NCI-H748 (cell line): ENCODE results near the gene SLC39A3.

Source experiments
- DNase-seq: peaks from one replicate; lab custom pipeline; 2025; ENCODE audit not compliant: unreplicated experiment; lab: John Stamatoyannopoulos, UW

Gene SLC39A3

DNA sequence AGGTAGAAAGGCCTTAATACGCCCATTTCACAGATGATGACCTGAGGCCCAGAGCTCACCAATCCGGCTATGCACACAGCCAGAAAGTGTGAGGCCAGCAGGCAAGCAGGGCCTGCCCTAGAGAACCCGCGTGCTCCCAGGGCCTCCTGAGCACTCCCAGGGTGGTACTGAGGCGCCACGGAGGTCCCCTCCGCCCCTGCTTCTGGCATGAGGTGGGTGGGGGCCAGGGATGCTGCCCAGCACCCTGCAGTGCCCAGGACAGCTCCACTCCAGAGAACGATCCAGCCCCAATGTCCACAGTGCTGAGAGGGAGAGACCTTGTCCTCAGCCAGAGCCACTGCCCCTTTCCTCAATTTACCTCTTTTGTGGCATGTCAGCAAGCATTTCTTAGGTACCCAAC is 29.4 kb upstream of the SLC39A3 start:
- DNase-seq: no peak

DNA sequence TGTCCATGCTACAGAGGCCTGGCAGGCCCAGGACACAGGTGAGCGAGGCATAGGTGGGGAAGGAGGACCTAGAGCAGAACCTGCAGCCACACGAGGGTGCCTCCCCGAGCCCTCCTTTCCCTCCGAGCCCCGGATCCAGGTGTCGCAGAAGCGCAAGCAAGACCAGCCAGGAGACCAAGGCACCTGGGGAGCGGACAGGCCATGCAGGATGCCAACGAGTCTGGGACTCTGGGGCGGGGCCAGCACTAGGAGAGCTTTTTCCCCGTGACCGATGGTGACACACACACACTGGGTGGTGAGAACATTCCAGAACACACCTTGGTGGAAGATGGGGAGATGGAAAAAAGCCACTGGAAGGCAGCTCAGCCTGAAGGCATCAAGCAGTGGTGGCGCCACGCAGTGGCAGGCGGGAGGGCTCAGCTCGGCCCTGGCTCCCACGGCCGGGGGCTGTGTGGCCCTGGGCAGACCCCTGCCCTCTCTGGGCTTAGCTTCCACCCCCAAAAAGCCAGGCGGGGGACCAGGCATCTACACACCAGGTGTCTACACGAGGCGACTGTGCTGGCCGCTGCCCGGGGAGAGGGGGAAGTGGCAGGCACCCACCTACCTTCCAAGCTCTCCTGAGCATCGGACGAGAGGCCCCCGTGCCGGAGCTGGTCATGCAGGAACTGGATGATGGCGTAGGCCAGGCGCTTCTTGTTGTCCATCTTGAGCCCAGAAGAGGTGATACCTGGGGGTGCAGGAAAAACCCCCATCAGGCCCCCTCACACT is 28.7 kb upstream of the SLC39A3 start:
- no peak for DNase-seq

DNA sequence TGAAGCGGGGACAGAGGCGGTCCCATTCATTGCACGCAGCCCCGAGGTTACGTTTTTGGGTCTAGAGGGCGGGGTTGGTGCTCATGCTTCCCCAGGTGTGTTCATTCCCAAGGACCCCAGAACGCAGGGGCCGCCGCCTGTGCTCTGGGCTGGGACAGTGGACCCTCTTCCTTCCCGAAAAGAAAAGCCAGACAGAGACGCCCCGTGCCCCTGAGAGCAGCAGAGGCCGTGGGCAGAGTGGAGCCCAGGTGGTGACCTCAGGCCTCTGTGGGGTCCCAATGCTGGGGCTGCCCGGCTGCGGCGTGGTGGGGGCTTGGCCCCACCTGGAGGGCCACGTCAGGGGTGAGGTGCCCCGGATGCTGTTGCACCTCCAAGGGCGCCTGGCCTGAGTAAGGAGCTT is 27.9 kb upstream of the SLC39A3 start:
- no peak for DNase-seq

DNA sequence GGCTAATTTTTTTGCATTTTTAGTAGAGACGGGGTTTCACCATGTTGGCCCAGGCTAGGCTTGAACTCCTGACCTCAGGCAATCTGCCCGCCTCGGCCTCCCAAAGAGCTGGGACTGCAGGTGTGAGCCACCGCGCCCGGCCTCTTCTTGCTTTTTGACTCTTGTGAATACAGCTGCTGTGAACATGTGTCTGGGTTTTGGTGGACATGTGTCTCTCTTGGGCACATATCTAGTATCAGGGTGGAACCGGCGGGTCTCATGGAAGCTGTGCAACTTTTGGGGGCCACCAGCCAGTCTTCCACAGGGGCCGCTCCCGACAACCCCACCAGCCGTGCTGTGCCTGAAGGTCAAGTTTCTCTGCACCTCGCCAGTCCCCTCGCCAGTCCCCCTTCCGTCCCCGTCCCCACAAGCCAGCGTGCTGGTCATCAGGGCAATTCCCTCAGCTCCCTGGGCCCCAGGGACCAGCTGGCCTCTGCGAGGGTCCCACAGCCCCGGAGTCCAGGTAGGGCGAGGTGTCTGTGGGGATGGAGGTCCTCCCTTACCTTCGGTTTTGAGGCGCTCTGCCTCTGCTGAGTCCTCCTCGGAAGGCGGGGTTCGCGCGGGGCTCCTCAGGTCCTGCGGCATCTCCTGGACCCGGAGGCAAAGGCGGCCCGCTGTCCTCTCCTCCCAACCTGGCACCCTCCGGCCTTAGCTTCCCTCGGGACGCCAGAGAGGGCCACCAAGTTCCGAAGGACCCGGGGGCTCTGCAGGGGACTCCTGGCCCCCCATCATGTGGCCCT is 27.0 kb upstream of the SLC39A3 start:
- DNase-seq: no peak

DNA sequence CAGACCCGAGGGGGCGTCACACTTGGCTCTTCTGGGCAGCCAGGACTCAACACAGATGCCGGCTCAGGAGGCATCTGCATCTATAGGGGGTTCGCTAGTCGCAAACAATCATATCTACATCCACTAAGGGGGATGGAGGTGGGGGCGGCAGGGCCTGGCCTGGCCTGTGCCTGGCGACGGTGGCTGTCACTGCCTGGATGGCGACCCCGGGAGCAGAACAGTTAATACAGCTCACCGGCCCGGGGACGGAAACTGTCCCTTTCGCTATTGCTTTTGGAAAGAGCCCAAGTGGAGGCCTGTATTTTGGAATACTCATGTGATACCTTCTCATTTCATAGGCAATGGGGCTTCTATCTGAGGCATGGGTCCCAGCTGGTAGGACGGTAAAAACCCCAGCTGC is 25.6 kb upstream of the SLC39A3 start:
- no peak for DNase-seq

DNA sequence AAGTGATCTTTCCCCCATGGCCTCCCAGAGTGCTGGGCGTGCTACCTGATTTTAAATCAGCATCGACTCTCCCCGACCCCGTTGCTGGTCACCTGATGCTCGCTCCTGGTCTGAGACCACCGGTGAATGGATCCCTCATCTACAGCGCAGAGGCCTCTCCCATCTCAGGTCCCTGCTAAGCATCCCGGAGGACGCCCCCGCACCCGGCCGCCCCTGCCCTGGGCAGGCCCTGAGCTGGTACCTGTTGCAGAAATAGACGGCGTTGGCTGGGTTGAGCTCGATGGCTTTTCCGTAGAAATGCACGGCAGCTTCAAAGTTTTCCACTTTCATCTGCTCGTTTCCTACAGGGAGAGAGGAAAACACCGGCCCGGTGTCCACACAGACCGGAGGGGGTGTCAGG is 25.1 kb upstream of the SLC39A3 start:
- no peak for DNase-seq

DNA sequence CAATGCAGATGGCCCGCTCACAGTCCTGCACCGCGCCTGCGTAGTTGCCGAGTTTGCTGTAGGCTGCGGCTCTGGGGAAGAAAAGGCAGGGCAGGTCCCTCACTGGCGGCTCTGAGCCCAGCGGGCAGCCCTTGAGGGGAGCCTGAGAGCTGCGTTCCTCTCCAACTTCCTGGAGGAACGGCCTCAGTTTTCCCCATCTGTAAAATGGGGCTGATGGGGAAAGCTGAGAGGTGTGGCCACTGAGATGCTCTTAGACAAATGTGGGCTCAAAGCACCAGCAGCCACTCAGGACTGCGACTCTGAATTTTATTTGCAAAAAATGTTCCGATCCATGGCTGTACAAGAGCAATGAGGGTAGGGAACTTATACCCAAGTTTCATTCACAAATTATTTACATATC is 23.9 kb upstream of the SLC39A3 start:
- DNase-seq: no peak

DNA sequence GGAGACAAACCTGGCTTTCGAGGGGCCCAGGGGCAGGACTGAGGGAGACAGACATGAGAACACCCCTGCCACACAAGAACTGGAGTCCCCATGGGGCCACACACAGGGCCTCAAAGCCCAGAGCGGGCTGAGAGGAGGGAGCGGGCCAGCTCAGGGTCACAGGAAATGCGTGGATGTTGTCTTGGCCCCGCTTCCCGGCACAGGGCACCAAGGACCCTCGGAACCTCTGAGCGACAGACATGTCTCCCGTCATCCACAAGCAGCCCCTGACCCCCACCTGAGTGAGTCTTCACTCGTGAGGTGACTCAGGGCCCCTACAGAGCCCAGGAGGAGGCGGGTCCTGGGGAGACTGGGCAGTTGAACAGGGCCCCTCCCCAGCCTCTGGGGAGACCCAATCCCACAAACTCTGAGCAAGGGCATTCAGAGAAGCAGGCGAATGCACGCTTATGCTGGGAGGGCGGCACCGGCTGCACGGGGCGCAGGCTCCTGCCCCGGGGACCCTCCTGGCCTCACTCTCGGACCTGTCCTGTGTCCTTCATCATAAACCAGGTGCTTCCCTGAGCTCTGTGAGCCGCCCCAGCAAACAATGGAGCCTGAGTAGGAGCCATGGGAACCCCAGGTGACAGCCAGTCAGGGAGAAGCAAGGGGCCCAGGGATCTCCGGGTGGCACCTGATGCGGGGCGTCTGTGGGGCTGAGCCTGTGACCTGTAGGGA is 23.1 kb upstream of the SLC39A3 start:
- DNase-seq: no peak

DNA sequence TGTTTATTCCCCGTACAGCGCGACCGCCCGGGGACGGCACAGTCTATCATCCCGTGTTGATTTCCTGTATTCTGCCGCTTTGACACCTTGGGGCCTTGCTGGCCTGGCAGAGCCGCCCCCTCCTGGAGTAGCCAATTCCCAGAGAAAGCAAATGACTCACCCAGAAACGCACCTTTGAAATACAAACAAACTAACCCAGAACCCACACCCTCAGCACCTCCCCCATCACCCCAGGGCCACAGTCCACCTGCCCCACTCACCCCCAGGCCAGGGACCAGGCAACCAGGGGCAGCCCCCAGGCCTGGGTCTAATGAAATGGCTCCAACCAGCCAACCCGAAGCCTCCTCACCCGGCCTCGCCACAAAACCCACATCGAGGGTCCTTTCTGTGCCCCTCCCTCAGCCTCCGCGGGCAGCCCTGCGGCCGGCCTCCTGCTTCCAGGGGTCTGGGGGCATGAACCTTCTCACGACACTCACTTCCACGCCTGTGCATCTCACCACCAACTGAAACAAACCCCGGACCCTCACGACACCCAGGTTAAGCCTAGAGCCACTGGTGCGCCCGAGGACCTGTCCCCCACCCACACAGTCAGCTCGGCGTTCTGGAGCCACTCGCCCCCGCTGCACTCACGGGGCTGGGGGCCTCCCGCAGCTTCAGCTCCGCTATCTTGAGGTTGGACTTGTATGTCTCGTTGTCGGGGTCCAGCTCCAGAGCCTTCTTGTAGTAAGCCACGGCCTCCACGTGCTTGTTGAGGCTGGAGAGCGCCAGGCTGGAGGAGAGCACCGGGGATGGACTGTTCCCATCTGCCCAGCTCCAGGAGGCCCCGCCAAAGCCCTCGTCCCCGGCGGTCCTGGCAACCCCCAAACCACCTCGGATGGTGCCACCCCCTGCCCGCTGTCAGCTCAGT is 22.3 kb upstream of the SLC39A3 start:
- DNase-seq: no peak

DNA sequence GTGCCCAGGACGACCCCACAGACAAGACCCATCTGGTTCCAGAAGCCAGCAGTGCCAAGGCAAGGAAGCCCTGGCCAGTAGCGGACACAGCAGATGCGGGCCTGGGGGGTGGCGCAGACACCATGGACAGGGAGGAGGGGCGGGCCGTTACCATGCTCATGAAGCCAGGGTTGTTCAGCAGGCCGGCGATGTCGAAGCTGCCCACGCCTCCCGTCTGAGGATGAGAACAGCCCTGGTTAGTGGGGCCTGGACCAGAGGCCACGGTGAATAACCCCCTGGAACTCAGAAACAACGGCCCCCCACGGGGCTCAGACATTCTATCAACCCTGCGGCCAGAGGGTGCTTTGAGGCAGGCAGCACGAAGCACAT is 21.5 kb upstream of the SLC39A3 start:
- DNase-seq: no peak

DNA sequence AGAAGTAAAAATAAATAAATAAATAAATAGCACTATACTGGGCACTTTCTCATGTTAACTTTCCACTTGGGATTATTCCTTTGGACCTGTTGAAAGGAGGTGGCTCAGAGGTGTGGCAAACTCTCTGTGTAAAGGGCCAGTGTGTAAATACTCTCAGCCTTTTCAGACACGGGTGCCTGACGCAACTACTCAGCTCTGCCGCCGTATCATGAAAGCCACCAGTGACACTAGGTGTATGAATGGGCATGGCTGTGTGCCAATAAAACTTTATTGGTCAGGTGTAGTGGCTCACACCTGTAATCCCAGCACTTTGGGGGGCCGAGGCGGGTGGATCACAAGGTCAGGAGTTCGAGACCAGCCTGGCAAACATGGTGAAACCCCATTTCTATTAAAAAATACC is 20.1 kb upstream of the SLC39A3 start:
- no peak for DNase-seq

DNA sequence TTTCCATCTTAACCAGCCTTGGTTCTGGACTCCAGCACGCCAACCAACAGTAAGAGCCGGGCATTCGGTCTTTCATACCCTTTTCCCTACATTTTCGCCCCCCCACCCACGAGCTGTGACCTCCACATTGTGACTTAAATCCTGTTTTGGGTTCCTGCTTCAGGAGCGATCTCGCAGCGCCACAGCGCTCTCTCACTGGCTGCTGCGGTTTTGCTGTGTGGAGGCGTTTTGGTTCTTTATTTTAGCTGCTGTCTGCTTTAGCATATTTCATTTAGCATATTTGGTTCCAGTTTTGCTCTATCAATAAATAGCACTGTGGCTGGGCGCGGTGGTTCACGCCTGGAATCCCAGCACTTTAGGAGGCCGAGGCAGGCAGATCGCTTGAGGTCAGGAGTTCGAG is 19.5 kb upstream of the SLC39A3 start:
- DNase-seq: no peak

DNA sequence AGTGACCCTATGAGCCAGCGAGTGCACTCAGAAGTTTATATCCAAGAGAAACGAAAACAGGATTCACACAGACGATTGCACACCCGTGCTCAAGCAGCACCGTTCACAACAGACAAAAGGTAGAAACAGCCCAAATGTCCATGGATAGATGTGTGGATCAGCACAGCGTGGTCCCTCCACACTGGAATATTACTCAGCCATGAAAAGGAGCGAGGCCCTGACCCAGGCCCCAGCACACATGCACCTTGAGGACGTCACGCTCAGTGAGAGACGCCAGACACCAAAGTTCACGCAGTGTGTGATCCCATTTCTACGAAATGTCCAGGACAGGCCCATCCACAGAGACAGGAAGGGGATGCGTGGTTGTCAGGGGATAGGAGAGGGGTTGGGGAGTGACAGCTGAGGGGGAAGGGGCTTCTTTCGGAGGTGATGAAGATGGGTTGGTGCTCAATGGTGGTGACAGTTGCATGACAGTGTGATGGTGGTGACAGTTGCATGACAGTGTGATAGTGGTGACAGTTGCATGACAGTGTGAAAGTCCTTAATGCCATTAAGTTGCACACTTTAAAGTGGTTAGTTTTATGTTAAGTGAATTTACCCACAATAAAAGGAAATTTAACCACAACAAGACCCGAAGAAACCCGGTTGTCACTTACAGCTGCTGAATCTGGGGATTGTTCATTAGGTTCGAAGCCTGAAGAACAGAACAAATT is 18.9 kb upstream of the SLC39A3 start:
- no peak for DNase-seq

DNA sequence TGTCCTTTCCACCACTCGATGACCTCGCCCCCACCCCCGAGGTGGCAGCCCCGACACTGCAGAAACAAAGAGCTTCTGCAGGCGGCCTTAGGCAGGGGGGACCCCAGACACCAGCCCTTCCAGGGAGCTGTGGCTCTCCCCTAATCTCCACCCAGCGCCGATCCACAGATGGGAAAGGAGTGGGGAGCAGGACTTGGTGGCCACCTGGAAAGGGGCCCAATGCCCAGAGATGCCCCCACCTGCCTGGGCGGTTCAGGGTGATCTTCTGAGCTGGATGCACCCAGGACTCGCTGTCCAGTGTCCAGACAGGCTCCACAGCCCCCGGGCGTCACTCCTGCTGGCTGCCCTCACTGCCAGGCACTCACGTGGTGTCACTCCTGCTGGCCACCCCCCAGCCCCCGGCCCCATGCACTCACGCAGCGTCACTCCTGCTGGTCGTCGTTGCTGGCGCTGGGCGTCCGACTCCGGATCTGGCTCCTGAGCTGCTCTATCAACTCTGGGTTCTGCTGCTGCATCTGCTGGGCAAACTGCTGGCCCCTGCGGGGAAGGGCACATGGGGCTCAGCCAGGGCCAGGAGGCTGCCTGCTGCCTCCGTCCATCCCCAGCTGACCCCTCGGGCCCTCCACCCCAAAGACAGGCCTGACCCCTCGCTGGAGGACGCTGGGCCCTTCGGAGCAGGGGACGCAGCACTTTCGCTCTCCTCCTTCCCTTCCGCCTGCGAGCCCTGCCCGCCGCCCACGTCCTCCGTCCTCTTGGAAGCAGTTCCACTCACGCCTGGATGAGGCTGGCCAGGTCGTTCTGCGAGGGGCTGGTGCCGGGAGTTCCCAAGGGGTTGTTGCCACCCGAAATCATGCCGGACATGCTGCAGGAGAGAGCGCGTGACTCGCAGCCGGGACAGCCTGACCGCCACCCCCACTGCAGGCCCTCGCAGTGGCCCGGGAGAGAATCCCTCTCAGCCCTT is 17.4 kb upstream of the SLC39A3 start:
- DNase-seq: no peak

DNA sequence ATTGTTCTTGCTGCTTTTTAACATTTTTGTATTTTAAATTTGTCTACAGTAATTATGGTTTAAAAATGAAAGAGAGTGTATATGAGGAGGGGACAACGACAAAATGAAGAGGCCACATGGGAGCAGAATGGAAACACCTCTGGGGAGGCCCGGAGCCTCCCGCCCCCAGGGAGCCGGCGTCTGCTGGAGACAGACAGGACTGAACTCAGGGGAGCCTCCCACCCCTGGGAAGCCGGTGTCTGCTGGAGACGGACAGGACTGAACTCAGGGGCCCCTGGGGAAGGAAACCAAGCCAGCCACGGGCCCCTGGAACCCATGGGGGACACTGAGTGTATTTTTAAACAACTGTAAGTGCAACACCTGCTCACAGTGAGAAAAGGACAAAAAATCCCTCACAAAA is 16.7 kb upstream of the SLC39A3 start:
- no peak for DNase-seq

DNA sequence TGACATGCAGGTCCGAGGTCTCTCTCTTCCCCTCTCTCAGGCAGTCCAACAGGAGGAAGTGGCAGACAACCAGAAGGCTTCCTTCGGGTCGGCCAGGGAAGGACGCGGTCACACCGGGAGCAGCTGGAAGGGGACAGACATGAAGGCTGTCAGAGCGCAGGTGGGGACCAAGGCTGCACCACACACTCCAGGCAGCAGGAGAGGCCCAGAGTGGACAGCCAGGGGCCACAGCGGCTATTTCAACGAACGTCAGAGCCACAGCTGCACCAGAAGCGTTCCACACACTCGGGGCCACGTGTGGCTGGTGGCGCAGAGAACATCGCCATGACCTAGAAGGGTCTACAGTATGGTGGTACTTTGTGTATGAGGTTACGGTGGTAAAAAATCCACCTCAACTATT is 16.0 kb upstream of the SLC39A3 start:
- DNase-seq: no peak

DNA sequence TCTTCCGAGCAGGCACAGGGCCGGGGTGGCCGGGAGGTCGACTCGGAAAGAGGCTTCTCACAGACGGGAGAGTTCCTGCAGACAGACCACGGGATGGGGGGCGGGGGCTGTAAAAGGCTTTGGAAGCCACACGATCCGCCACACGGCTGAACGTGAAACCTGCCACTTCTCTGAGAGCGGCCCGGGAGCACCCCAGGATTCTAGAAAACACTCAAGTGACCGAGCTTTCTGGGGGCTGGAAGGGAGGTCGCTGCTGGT is 15.6 kb upstream of the SLC39A3 start:
- DNase-seq: no peak

DNA sequence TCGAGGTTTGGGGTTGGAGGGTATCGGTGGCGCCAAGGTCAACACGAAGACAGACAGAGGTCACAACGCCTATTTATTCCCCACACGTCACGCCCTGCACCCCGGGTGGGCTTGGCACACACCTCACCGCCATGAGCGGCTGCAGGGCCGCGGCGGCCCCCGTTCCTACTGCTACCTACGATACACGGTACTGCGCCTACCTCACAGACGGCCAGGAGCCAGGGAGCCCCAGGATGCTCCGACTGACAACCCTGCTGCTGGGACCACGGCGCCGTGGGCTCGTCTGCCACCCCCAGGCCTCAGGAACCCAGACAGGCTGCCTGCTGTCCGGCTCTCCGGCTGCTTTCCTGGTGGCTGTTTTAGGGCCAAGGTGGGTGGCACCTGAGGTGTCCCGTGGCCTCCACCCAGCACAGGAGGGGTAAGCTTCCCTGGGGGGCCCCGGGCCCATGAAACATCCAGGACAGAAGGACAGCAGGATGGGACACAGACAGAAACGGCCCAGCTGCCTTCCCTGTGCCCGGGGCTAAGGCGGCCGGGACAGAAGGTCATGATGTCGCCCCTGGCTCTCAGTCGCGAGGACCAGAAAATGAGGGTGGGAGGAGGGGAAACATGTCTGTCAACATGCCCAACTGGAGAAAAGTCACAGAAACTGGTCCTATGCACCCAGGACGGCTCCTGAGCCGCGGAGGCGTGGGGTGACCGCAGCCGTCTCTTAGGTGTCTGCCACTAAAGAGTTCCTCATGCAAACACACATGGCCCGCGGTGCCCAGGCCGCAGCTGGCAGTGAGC is 15.0 kb upstream of the SLC39A3 start:
- no peak for DNase-seq

DNA sequence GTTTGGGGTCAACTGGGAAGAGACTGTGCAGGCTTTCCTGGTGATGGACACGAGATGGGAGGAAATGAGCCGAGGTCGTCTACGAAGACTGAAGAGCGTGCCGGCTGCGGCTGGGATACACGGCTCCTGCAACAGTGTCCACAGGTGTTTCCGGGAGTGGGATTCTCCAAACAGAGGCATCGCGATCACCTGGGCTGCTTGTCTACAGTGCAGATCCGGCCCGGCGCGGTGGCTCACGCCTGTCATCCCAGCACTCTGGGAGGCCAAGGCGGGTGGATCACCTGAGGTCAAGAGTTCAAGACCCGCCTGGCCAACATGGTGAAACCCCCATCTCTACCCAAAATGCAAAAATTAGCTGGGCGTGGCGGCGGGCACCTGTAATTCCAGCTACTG is 11.6 kb upstream of the SLC39A3 start:
- no peak for DNase-seq
